ENCODE data around the gene CNOT1. TPM values are rescaled to one million over a fixed set of nuclear protein-coding genes. Genes with fewer than 3 reads are reported as not detected.

CNOT1 gene
- polyA plus RNA-seq, 1 donor (not counting 4 experiments of a cell fraction or from before 2014, with no cell fraction given): 163 TPM

- Histone ChIP-seq H3K4me2 (ENCODE audit: control insufficient read depth, extremely low read depth, insufficient read depth, low read depth, low read length) (no peak overlapping the region), H3K79me2 (ENCODE audit: control insufficient read depth, insufficient read depth, low read length) (peaks cover under 1% of the 10 kb centered on the region), H3K9me3 (ENCODE audit: control insufficient read depth, low read depth, low read length) (no peaks in the 10 kb centered on the region), H2AFZ (ENCODE audit: control insufficient read depth, low read length) (no peak overlapping the region), H3K9me1 (ENCODE audit: control insufficient read depth, extremely low read depth, insufficient read depth, low read length) (no peaks in the 10 kb centered on the region), H3K36me3 (ENCODE audit: control insufficient read depth in 2 of 2, extremely low read depth in 1 of 2, insufficient read depth in 2 of 2, low read length in 2 of 2) (peaks cover 10 to 38% of the 10 kb centered on the region in 2 experiments), H3K9ac (ENCODE audit: control insufficient read depth, extremely low read depth, insufficient read depth, low read length) (no peak overlapping the region), H3K27me3 (ENCODE audit: control insufficient read depth, extremely low read depth, insufficient read depth, low read length) (no peaks in the 10 kb centered on the region), H3K27ac (ENCODE audit: control insufficient read depth, insufficient read depth, low read length) (no peak overlapping the region), H3K4me1 (ENCODE audit: control insufficient read depth, extremely low read depth, insufficient read depth, low read length) (no peaks in the 10 kb centered on the region), H3K4me3 (ENCODE audit: control insufficient read depth in 2 of 3, extremely low read depth in 1 of 3, insufficient read depth in 2 of 3, low read depth in 1 of 3, low read length in 3 of 3) (no peak overlapping the region), H4K20me1 (ENCODE audit: control insufficient read depth, extremely low read depth, insufficient read depth, low read length) (no peaks in the 10 kb centered on the region)
- no peak for DNase-seq (ENCODE audit: low read depth, low spot score)
- TF ChIP-seq EZH2 (IDR thresholded peaks at IDR 0.05; ENCODE audit: low read length) (no peak), CTCF (optimal IDR thresholded peaks at IDR 0.05 in 1 of 3, IDR thresholded peaks at IDR 0.05 in 1 of 3, conservative IDR thresholded peaks at IDR 0.05 in 1 of 3; ENCODE audit: extremely low read depth in 1 of 3, insufficient read depth in 2 of 3, low read length in 3 of 3) (no peak)
- FAIRE-seq: no peak
- dilution Hi-C loops (cut with MboI; ENCODE audit: extremely low pct_ligation_motif_present, low sequenced_read_pairs): no loop called here
Observed at GRCh38 chr16:58678269-58678668, 48.6 kb upstream of the CNOT1 start.

DNA sequence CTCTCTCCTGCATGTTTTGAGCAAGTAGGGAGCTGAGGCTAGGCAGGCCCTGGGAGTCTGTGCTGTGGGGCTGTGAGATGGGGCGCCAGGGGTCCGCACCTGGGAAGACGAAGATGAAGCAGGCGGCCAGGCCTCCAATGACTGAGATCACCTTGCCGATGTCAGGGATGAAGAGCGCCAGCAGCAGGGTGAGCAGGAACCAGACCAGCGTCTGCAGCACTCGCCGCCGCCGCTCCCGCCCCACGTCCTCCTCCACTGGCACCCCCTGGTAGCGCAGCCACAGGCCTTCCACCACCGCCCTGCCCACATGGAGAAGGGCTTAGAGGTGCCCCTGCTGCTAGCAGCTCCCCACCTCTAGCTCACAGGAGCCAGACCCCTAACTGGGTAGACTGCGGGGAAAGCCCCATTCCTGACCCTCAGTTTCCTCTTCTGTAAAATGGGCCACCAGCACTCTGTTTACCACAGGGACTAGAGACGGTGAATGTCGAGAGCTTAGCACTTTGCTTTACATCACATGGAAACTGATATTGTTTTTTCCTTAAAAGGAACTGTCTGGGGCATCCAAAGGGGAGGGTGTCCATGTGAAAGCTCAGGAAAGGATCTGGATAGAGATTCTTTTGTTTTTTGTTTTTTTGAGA, 41.4 kb upstream of the CNOT1 start:
- H3K36me3 ChIP-seq (ENCODE audit: control insufficient read depth in 2 of 2, extremely low read depth in 1 of 2, insufficient read depth in 2 of 2, low read length in 2 of 2): peaks cover 3 to 35% of the 10 kb centered on the region in 2 experiments
- H3K4me3 ChIP-seq (ENCODE audit: control insufficient read depth in 2 of 3, extremely low read depth in 1 of 3, insufficient read depth in 2 of 3, low read depth in 1 of 3, low read length in 3 of 3): no peak overlapping the region
- TF ChIP-seq EZH2 (IDR thresholded peaks at IDR 0.05; ENCODE audit: low read length) (no peak), CTCF (optimal IDR thresholded peaks at IDR 0.05 in 1 of 3, IDR thresholded peaks at IDR 0.05 in 1 of 3, conservative IDR thresholded peaks at IDR 0.05 in 1 of 3; ENCODE audit: extremely low read depth in 1 of 3, insufficient read depth in 2 of 3, low read length in 3 of 3) (no peak)
- no peaks in the 10 kb centered on the region for H3K79me2 ChIP-seq (ENCODE audit: control insufficient read depth, insufficient read depth, low read length)
- no peaks in the 10 kb centered on the region for H3K4me1 ChIP-seq (ENCODE audit: control insufficient read depth, extremely low read depth, insufficient read depth, low read length)
- no peaks in the 10 kb centered on the region for H3K9me1 ChIP-seq (ENCODE audit: control insufficient read depth, extremely low read depth, insufficient read depth, low read length)
- H3K9me3 ChIP-seq (ENCODE audit: control insufficient read depth, low read depth, low read length): no peaks in the 10 kb centered on the region
- no peak for DNase-seq (ENCODE audit: low read depth, low spot score)
- FAIRE-seq: no peak
- H3K27me3 ChIP-seq (ENCODE audit: control insufficient read depth, extremely low read depth, insufficient read depth, low read length): no peaks in the 10 kb centered on the region
- dilution Hi-C loops (cut with MboI; ENCODE audit: extremely low pct_ligation_motif_present, low sequenced_read_pairs): no loop called here
- H2AFZ ChIP-seq (ENCODE audit: control insufficient read depth, low read length): no peak overlapping the region
- no peaks in the 10 kb centered on the region for H4K20me1 ChIP-seq (ENCODE audit: control insufficient read depth, extremely low read depth, insufficient read depth, low read length)
- H3K9ac ChIP-seq (ENCODE audit: control insufficient read depth, extremely low read depth, insufficient read depth, low read length): no peak overlapping the region
- H3K27ac ChIP-seq (ENCODE audit: control insufficient read depth, insufficient read depth, low read length): no peak overlapping the region
- no peak overlapping the region for H3K4me2 ChIP-seq (ENCODE audit: control insufficient read depth, extremely low read depth, insufficient read depth, low read depth, low read length)

Measured in keratinocyte (primary cell).